GM12878 (cell line): Measurements from ENCODE around the gene SLC6A16.
"Not testable (repeated sequence)": the region's sequence is repeated elsewhere in the genome, so short reads cannot be mapped to it uniquely, and the experiment has no call there.

ENCODE experiments used
- CREB1 ChIP-seq: IDR thresholded peaks from 2 replicates; pipeline ENCODE4 v1.6.1; 2012; ENCODE audit warnings: low read depth, mild to moderate bottlenecking, inconsistent platforms
- EZH2 ChIP-seq: IDR thresholded peaks from 2 replicates; pipeline ENCODE4 v1.6.1; 2012; ENCODE audit warnings: low read depth, mild to moderate bottlenecking, control low read depth, inconsistent platforms, low read length, borderline replicate concordance; ENCODE audit not compliant: control insufficient read depth
- HDGF ChIP-seq: fragments of 450-650 bp; IDR thresholded peaks from 2 replicates; pipeline ENCODE4 v1.6.1; 2016; ENCODE audit warnings: antibody characterized with exemption
- POLR2A ChIP-seq: IDR thresholded peaks from 2 replicates; pipeline ENCODE4 v1.6.1; 2011; ENCODE audit warnings: low read depth, mild to moderate bottlenecking, low read length
- POLR2AphosphoS5 ChIP-seq: IDR thresholded peaks from 2 replicates; pipeline ENCODE4 v1.6.1; 2011; ENCODE audit warnings: mild to moderate bottlenecking, low read length, inconsistent platforms
- SMAD1 ChIP-seq: fragments of 450-650 bp; IDR thresholded peaks from 2 replicates; pipeline ENCODE4 v1.6.1; 2018; ENCODE audit warnings: mild to moderate bottlenecking, low read depth; ENCODE audit not compliant: partially characterized antibody
- ZZZ3 ChIP-seq: IDR thresholded peaks from 2 replicates; pipeline ENCODE4 v1.6.1; 2011; ENCODE audit warnings: low read depth; ENCODE audit not compliant: control insufficient read depth, insufficient read length
- TF ChIP-seq, protein P1 (sequence below), 3 experiments: IDR thresholded peaks in 2 of 3; conservative IDR thresholded peaks in 1 of 3; 2 replicates each; pipeline ENCODE4 v1.5.1; 2011; ENCODE audit warnings: low read depth in 3 of 3, low read length in 3 of 3, mild to moderate bottlenecking in 3 of 3, control low read depth in 2 of 3, moderate library complexity in 2 of 3, inconsistent platforms in 1 of 3, mixed read lengths in 1 of 3; ENCODE audit not compliant: control insufficient read depth in 2 of 3, insufficient read depth in 1 of 3; ENCODE audit errors: extremely low read depth in 1 of 3
- TF ChIP-seq, protein P2 (sequence below): fragments of 450-650 bp; IDR thresholded peaks from 2 replicates; pipeline ENCODE4 v1.6.1; 2016; ENCODE audit warnings: mild to moderate bottlenecking, moderate library complexity, borderline replicate concordance
- TF ChIP-seq, protein P3 (sequence below): IDR thresholded peaks from 2 replicates; pipeline ENCODE4 v1.6.1; 2012; ENCODE audit warnings: low read depth, low read length, improper control_type of control experiment

DNA sequence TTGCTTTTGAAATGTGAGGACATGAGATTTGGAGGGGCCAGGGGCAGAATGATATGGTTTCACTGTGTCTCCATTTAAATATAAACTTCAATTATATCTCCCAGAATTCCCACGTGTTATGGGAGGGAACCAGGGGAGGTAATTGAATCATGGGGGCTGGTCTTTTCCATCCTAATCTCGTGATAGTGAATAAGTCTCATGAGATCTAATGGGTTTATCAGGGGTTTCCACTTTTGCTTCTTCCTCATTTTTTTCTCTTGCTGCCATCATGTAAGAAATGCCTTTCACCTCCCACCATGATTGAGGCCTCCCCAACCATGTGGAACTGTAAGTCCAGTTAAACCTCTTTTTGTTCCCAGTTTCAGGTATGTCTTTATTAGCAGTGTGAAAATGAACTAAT is 35.7 kb downstream of the SLC6A16 start:
- not testable (repeated sequence) for TF ChIP-seq SMAD1, POLR2A, HDGF, EZH2, ZZZ3, POLR2AphosphoS5, CREB1
- TF ChIP-seq, protein P1, sequence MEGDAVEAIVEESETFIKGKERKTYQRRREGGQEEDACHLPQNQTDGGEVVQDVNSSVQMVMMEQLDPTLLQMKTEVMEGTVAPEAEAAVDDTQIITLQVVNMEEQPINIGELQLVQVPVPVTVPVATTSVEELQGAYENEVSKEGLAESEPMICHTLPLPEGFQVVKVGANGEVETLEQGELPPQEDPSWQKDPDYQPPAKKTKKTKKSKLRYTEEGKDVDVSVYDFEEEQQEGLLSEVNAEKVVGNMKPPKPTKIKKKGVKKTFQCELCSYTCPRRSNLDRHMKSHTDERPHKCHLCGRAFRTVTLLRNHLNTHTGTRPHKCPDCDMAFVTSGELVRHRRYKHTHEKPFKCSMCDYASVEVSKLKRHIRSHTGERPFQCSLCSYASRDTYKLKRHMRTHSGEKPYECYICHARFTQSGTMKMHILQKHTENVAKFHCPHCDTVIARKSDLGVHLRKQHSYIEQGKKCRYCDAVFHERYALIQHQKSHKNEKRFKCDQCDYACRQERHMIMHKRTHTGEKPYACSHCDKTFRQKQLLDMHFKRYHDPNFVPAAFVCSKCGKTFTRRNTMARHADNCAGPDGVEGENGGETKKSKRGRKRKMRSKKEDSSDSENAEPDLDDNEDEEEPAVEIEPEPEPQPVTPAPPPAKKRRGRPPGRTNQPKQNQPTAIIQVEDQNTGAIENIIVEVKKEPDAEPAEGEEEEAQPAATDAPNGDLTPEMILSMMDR (IDR thresholded peaks at IDR 0.05 in 2 of 3, conservative IDR thresholded peaks at IDR 0.05 in 1 of 3; ENCODE audit: control insufficient read depth in 2 of 3, extremely low read depth in 1 of 3, insufficient read depth in 1 of 3, low read depth in 3 of 3, low read length in 3 of 3): not testable (repeated sequence)
- TF ChIP-seq, protein P2, sequence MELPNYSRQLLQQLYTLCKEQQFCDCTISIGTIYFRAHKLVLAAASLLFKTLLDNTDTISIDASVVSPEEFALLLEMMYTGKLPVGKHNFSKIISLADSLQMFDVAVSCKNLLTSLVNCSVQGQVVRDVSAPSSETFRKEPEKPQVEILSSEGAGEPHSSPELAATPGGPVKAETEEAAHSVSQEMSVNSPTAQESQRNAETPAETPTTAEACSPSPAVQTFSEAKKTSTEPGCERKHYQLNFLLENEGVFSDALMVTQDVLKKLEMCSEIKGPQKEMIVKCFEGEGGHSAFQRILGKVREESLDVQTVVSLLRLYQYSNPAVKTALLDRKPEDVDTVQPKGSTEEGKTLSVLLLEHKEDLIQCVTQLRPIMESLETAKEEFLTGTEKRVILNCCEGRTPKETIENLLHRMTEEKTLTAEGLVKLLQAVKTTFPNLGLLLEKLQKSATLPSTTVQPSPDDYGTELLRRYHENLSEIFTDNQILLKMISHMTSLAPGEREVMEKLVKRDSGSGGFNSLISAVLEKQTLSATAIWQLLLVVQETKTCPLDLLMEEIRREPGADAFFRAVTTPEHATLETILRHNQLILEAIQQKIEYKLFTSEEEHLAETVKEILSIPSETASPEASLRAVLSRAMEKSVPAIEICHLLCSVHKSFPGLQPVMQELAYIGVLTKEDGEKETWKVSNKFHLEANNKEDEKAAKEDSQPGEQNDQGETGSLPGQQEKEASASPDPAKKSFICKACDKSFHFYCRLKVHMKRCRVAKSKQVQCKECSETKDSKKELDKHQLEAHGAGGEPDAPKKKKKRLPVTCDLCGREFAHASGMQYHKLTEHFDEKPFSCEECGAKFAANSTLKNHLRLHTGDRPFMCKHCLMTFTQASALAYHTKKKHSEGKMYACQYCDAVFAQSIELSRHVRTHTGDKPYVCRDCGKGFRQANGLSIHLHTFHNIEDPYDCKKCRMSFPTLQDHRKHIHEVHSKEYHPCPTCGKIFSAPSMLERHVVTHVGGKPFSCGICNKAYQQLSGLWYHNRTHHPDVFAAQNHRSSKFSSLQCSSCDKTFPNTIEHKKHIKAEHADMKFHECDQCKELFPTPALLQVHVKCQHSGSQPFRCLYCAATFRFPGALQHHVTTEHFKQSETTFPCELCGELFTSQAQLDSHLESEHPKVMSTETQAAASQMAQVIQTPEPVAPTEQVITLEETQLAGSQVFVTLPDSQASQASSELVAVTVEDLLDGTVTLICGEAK: not testable (repeated sequence)
- TF ChIP-seq, protein P3, sequence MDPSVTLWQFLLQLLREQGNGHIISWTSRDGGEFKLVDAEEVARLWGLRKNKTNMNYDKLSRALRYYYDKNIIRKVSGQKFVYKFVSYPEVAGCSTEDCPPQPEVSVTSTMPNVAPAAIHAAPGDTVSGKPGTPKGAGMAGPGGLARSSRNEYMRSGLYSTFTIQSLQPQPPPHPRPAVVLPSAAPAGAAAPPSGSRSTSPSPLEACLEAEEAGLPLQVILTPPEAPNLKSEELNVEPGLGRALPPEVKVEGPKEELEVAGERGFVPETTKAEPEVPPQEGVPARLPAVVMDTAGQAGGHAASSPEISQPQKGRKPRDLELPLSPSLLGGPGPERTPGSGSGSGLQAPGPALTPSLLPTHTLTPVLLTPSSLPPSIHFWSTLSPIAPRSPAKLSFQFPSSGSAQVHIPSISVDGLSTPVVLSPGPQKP: not testable (repeated sequence)
